ENCODE results near the gene FCHSD2. TPM values are rescaled to one million over a fixed set of nuclear protein-coding genes. Genes with fewer than 3 reads are reported as not detected.
A peak's percentile ranks its signal among the peaks of the same experiment; 100 is the strongest.

FCHSD2 gene
- total and polyA plus RNA-seq, 2 donors, result 12.5 to 22.3 TPM

GRCh38 chr11:73147771-73148681 lies 5.9 kb upstream of the FCHSD2 start:
- Histone ChIP-seq H3K4me1 (ENCODE audit: control insufficient read depth in 2 of 2, insufficient read depth in 2 of 2, low read length in 2 of 2) (peaks cover 21 to 74% of the 10 kb centered on the region in 2 donors), H3K27me3 (ENCODE audit: control insufficient read depth in 2 of 2, insufficient read depth in 1 of 2, low read length in 1 of 2) (no peaks in the 10 kb centered on the region), H3K9me3 (ENCODE audit: control insufficient read depth in 2 of 2, insufficient read depth in 1 of 2, low read length in 1 of 2) (no peaks in the 10 kb centered on the region), H3K36me3 (ENCODE audit: control insufficient read depth in 2 of 2, insufficient read depth in 2 of 2, low read length in 1 of 2) (no peaks in the 10 kb centered on the region), H3K27ac (ENCODE audit: low read depth in 1 of 2, low read length in 1 of 2) (peak overlapping the region in 1 of 2 donors; percentile 58), H3K4me3 (ENCODE audit: low read length in 2 of 2) (no peak overlapping the region)
- 85% methylated on average over 15 of the region's 15 CpGs for WGBS
- peak in 1 of 9 donors; percentile 28 for DNase-seq (ENCODE audit: low read depth in 6 of 9, low spot score in 9 of 9)

- no peaks in the 10 kb centered on the region for H3K36me3 ChIP-seq (ENCODE audit: control insufficient read depth in 2 of 2, insufficient read depth in 2 of 2, low read length in 1 of 2)
- no peak overlapping the region for H3K4me3 ChIP-seq (ENCODE audit: low read length in 2 of 2)
- H3K27me3 ChIP-seq (ENCODE audit: control insufficient read depth in 2 of 2, insufficient read depth in 1 of 2, low read length in 1 of 2), result no peaks in the 10 kb centered on the region
- DNase-seq (ENCODE audit: low read depth in 6 of 9, low spot score in 9 of 9), result no peak
- no peak overlapping the region for H3K27ac ChIP-seq (ENCODE audit: low read depth in 1 of 2, low read length in 1 of 2)
- H3K4me1 ChIP-seq (ENCODE audit: control insufficient read depth in 2 of 2, insufficient read depth in 2 of 2, low read length in 2 of 2), result peaks cover 15 to 58% of the 10 kb centered on the region in 2 donors
- no peaks in the 10 kb centered on the region for H3K9me3 ChIP-seq (ENCODE audit: control insufficient read depth in 2 of 2, insufficient read depth in 1 of 2, low read length in 1 of 2)
- 96% methylated on average over 6 of the region's 6 CpGs for WGBS
Observed at GRCh38 chr11:73145986-73146575, 4.0 kb upstream of the FCHSD2 start.

- peak overlapping the region; percentile 96 to 99 for H3K27ac ChIP-seq (ENCODE audit: low read depth in 1 of 2, low read length in 1 of 2)
- WGBS, result 3% methylated on average over 13 of the region's 13 CpGs
- peaks cover 21 to 55% of the 10 kb centered on the region in 2 donors for H3K4me1 ChIP-seq (ENCODE audit: control insufficient read depth in 2 of 2, insufficient read depth in 2 of 2, low read length in 2 of 2)
- no peaks in the 10 kb centered on the region for H3K27me3 ChIP-seq (ENCODE audit: control insufficient read depth in 2 of 2, insufficient read depth in 1 of 2, low read length in 1 of 2)
- peak overlapping the region; percentile 91 to 99 for H3K4me3 ChIP-seq (ENCODE audit: low read length in 2 of 2)
- peak in 4 of 9 donors; percentile 43 to 87 (median 62) for DNase-seq (ENCODE audit: low read depth in 6 of 9, low spot score in 9 of 9)
- peaks cover 0 to 2% of the 10 kb centered on the region in 2 donors for H3K36me3 ChIP-seq (ENCODE audit: control insufficient read depth in 2 of 2, insufficient read depth in 2 of 2, low read length in 1 of 2)
- H3K9me3 ChIP-seq (ENCODE audit: control insufficient read depth in 2 of 2, insufficient read depth in 1 of 2, low read length in 1 of 2), result no peaks in the 10 kb centered on the region
Observed at GRCh38 chr11:73143126-73143838, 1.2 kb upstream of the FCHSD2 start.

- Histone ChIP-seq H3K4me3 (ENCODE audit: low read length in 2 of 2) (peak overlapping the region; percentile 91 to 99), H3K4me1 (ENCODE audit: control insufficient read depth in 2 of 2, insufficient read depth in 2 of 2, low read length in 2 of 2) (peaks cover 24 to 42% of the 10 kb centered on the region in 2 donors), H3K9me3 (ENCODE audit: control insufficient read depth in 2 of 2, insufficient read depth in 1 of 2, low read length in 1 of 2) (no peaks in the 10 kb centered on the region), H3K27me3 (ENCODE audit: control insufficient read depth in 2 of 2, insufficient read depth in 1 of 2, low read length in 1 of 2) (no peaks in the 10 kb centered on the region), H3K27ac (ENCODE audit: low read depth in 1 of 2, low read length in 1 of 2) (peak overlapping the region; percentile 92 to 96), H3K36me3 (ENCODE audit: control insufficient read depth in 2 of 2, insufficient read depth in 2 of 2, low read length in 1 of 2) (peaks cover 0 to 13% of the 10 kb centered on the region in 2 donors)
- DNase-seq (ENCODE audit: low read depth in 6 of 9, low spot score in 9 of 9), result peak in 7 of 9 donors; percentile 50 to 80 (median 65)
- WGBS, result under 1% methylated on average over 71 of the region's 71 CpGs
Observed at GRCh38 chr11:73141309-73142127, 600 bp downstream of the FCHSD2 start.

- DNase-seq (ENCODE audit: low read depth in 6 of 9, low spot score in 9 of 9), result no peak
- no peaks in the 10 kb centered on the region for H3K27me3 ChIP-seq (ENCODE audit: control insufficient read depth in 2 of 2, insufficient read depth in 1 of 2, low read length in 1 of 2)
- WGBS, result under 1% methylated on average over 17 of the region's 17 CpGs
- peaks cover 24 to 39% of the 10 kb centered on the region in 2 donors for H3K4me1 ChIP-seq (ENCODE audit: control insufficient read depth in 2 of 2, insufficient read depth in 2 of 2, low read length in 2 of 2)
- peak overlapping the region; percentile 91 to 99 for H3K4me3 ChIP-seq (ENCODE audit: low read length in 2 of 2)
- H3K36me3 ChIP-seq (ENCODE audit: control insufficient read depth in 2 of 2, insufficient read depth in 2 of 2, low read length in 1 of 2), result peaks cover 3 to 18% of the 10 kb centered on the region in 2 donors
- no peaks in the 10 kb centered on the region for H3K9me3 ChIP-seq (ENCODE audit: control insufficient read depth in 2 of 2, insufficient read depth in 1 of 2, low read length in 1 of 2)
- peak overlapping the region in 1 of 2 donors; percentile 92 for H3K27ac ChIP-seq (ENCODE audit: low read depth in 1 of 2, low read length in 1 of 2)
Observed at GRCh38 chr11:73141031-73141308, 1.1 kb downstream of the FCHSD2 start.

GRCh38 chr11:73140213-73141030 lies 1.7 kb downstream of the FCHSD2 start:
- WGBS, result 8% methylated on average over 26 of the region's 26 CpGs
- H3K4me1 ChIP-seq (ENCODE audit: control insufficient read depth in 2 of 2, insufficient read depth in 2 of 2, low read length in 2 of 2), result peaks cover 24 to 37% of the 10 kb centered on the region in 2 donors
- peak overlapping the region; percentile 91 to 99 for H3K4me3 ChIP-seq (ENCODE audit: low read length in 2 of 2)
- H3K27ac ChIP-seq (ENCODE audit: low read depth in 1 of 2, low read length in 1 of 2), result peak overlapping the region; percentile 58 to 92
- H3K36me3 ChIP-seq (ENCODE audit: control insufficient read depth in 2 of 2, insufficient read depth in 2 of 2, low read length in 1 of 2), result peaks cover 6 to 19% of the 10 kb centered on the region in 2 donors
- no peaks in the 10 kb centered on the region for H3K9me3 ChIP-seq (ENCODE audit: control insufficient read depth in 2 of 2, insufficient read depth in 1 of 2, low read length in 1 of 2)
- DNase-seq (ENCODE audit: low read depth in 6 of 9, low spot score in 9 of 9), result peak in 2 of 9 donors; percentile 20 to 41
- no peaks in the 10 kb centered on the region for H3K27me3 ChIP-seq (ENCODE audit: control insufficient read depth in 2 of 2, insufficient read depth in 1 of 2, low read length in 1 of 2)

GRCh38 chr11:73139476-73140198 lies 2.5 kb downstream of the FCHSD2 start:
- H3K27ac ChIP-seq (ENCODE audit: low read depth in 1 of 2, low read length in 1 of 2), result peak overlapping the region in 1 of 2 donors; percentile 36

More at GRCh38 chr11:73139476-73140198, 2.5 kb downstream of the FCHSD2 start:
- Histone ChIP-seq H3K9me3 (ENCODE audit: control insufficient read depth in 2 of 2, insufficient read depth in 1 of 2, low read length in 1 of 2) (no peaks in the 10 kb centered on the region), H3K4me1 (ENCODE audit: control insufficient read depth in 2 of 2, insufficient read depth in 2 of 2, low read length in 2 of 2) (peaks cover 22 to 32% of the 10 kb centered on the region in 2 donors), H3K36me3 (ENCODE audit: control insufficient read depth in 2 of 2, insufficient read depth in 2 of 2, low read length in 1 of 2) (peaks cover 6 to 19% of the 10 kb centered on the region in 2 donors), H3K4me3 (ENCODE audit: low read length in 2 of 2) (peak overlapping the region in 1 of 2 donors; percentile 99), H3K27me3 (ENCODE audit: control insufficient read depth in 2 of 2, insufficient read depth in 1 of 2, low read length in 1 of 2) (no peaks in the 10 kb centered on the region)
- WGBS, result 30% methylated on average over 2 of the region's 2 CpGs
- DNase-seq (ENCODE audit: low read depth in 6 of 9, low spot score in 9 of 9), result no peak

Measured in thymus (tissue), 11 donors.